GM18505 (cell line): Measurements from ENCODE around the gene BHLHA9.

Experiments
- ATAC-seq: cut with Tn5 transposase; IDR thresholded peaks from one replicate; pipeline ENCODE4 v1.9.1; 2021; ENCODE audit not compliant: unreplicated experiment
- POLR2A ChIP-seq: IDR thresholded peaks from 4 replicates; pipeline ENCODE4 v1.6.1; 2011; ENCODE audit warnings: borderline replicate concordance; ENCODE audit not compliant: insufficient read depth, insufficient read length; ENCODE audit errors: extremely low read depth

The BHLHA9 gene

GRCh38 chr17:1271030-1271423, 783 bp downstream of the BHLHA9 start:
- no peak for ATAC-seq
- no peak for TF ChIP-seq POLR2A

GRCh38 chr17:1271441-1271840, 1.2 kb downstream of the BHLHA9 start:
- no peak for TF ChIP-seq POLR2A
- ATAC-seq: no peak

- TF ChIP-seq POLR2A: no peak
- ATAC-seq: no peak
These were observed 2.5 kb downstream of the BHLHA9 start for GRCh38 chr17:1272701-1273100.

GRCh38 chr17:1273492-1274244, 3.4 kb downstream of the BHLHA9 start:
- TF ChIP-seq POLR2A: no peak
- ATAC-seq: no peak

- TF ChIP-seq POLR2A: no peak
- ATAC-seq: no peak
These were observed 4.0 kb downstream of the BHLHA9 start for GRCh38 chr17:1274245-1274608.

GRCh38 chr17:1275205-1275961, 5.1 kb downstream of the BHLHA9 start:
- TF ChIP-seq POLR2A: no peak
- ATAC-seq: no peak

- ATAC-seq: no peak
- no peak for TF ChIP-seq POLR2A
These were observed 5.9 kb downstream of the BHLHA9 start for GRCh38 chr17:1275962-1276736.

- no peak for TF ChIP-seq POLR2A
- no peak for ATAC-seq
These were observed 10.4 kb downstream of the BHLHA9 start for GRCh38 chr17:1280652-1281051.

GRCh38 chr17:1286379-1287106, 16.3 kb downstream of the BHLHA9 start:
- TF ChIP-seq POLR2A: no peak

GRCh38 chr17:1289695-1290094, 19.5 kb downstream of the BHLHA9 start:
- ATAC-seq: no peak
- TF ChIP-seq POLR2A: no peak

More at GRCh38 chr17:1286379-1287106, 16.3 kb downstream of the BHLHA9 start:
- ATAC-seq: no peak

GRCh38 chr17:1290676-1291075, 20.4 kb downstream of the BHLHA9 start:
- ATAC-seq: no peak
- TF ChIP-seq POLR2A: no peak

- ATAC-seq: no peak
- TF ChIP-seq POLR2A: no peak
These were observed 24.0 kb downstream of the BHLHA9 start for GRCh38 chr17:1294157-1294717.
